ENCODE measurements around the gene FBXL7. TPM values are rescaled to one million over a fixed set of nuclear protein-coding genes. Genes with fewer than 3 reads are reported as not detected.

The FBXL7 gene
- total and polyA plus RNA-seq, 2 of the 8 experiments (the other 6 are each of a cell fraction or from before 2014, with no cell fraction given), result 17.7 to 17.8 TPM

GRCh38 chr5:15475367-15475766, 24.6 kb upstream of the FBXL7 start:
- Histone ChIP-seq H3K27ac (ENCODE audit: low read depth, low read length) (no peak overlapping the region), H2BK20ac (ENCODE audit: low read length) (no peak overlapping the region), H3K9ac (replicated peaks in 1 of 4; ENCODE audit: extremely low read depth in 1 of 4, low read depth in 3 of 4, low read length in 3 of 4) (no peak overlapping the region), H3K56ac (replicated peaks; ENCODE audit: insufficient read length, low read depth, low read length) (no peak overlapping the region), H4K5ac (ENCODE audit: insufficient read length, low read depth, low read length) (no peak overlapping the region), H3K18ac (ENCODE audit: extremely low read depth, low read length) (no peak overlapping the region), H3K9me3 (ENCODE audit: insufficient read depth in 2 of 2, low read depth in 1 of 2, low read length in 1 of 2) (no peaks in the 10 kb centered on the region), H4K20me1 (replicated peaks in 1 of 2; ENCODE audit: control insufficient read depth in 1 of 2, insufficient read depth in 2 of 2, low read length in 2 of 2) (no peaks in the 10 kb centered on the region), H2AFZ (ENCODE audit: low read length) (no peak overlapping the region), H4K91ac (replicated peaks; ENCODE audit: insufficient read length, low read length) (no peak overlapping the region), H3K14ac (ENCODE audit: insufficient read length) (no peak overlapping the region), H3K79me1 (ENCODE audit: low read depth, low read length) (no peaks in the 10 kb centered on the region), H3K4me2 (ENCODE audit: insufficient read depth in 1 of 2, low read depth in 2 of 2, low read length in 2 of 2) (no peak overlapping the region), H3K79me2 (ENCODE audit: control insufficient read depth in 1 of 2, insufficient read depth in 2 of 2, low read length in 2 of 2) (no peaks in the 10 kb centered on the region), H3K4me1 (replicated peaks in 1 of 4; ENCODE audit: control insufficient read depth in 3 of 4, insufficient read depth in 4 of 4, low read length in 3 of 4) (no peaks in the 10 kb centered on the region), H3K23ac (ENCODE audit: insufficient read length) (no peak overlapping the region), H2BK120ac (replicated peaks; ENCODE audit: low read depth, low read length) (no peak overlapping the region), H3K4ac (replicated peaks; ENCODE audit: insufficient read length, low read depth, low read length) (no peak overlapping the region), H3K27me3 (replicated peaks in 1 of 4; ENCODE audit: control insufficient read depth in 3 of 4, extremely low read depth in 1 of 4, insufficient read depth in 3 of 4, low read length in 3 of 4) (no peaks in the 10 kb centered on the region), H2BK5ac (ENCODE audit: low read depth, low read length) (no peak overlapping the region), H2BK15ac (ENCODE audit: low read length) (no peak overlapping the region), H3K36me3 (ENCODE audit: control insufficient read depth in 2 of 4, insufficient read depth in 4 of 4, low read length in 3 of 4) (no peaks in the 10 kb centered on the region), H4K8ac (ENCODE audit: extremely low read depth, insufficient read depth, low read length) (no peak overlapping the region), H3K4me3 (ENCODE audit: extremely low read depth in 1 of 4, insufficient read depth in 2 of 4, low read depth in 3 of 4, low read length in 4 of 4) (no peak overlapping the region), H2AK5ac (ENCODE audit: low read depth, low read length) (no peak overlapping the region), H3K23me2 (ENCODE audit: low read depth, low read length) (no peaks in the 10 kb centered on the region), H2BK12ac (ENCODE audit: low read depth, low read length) (no peak overlapping the region)
- DNase-seq (ENCODE audit: low read depth in 1 of 2, low spot score in 2 of 2), result no peak
- 91% methylated on average over 7 of the region's 7 CpGs; no CpG with 5 or more reads in 1 of the 2 experiments for WGBS, 2 experiments (ENCODE audit: extremely low coverage in 1 of 2, insufficient coverage in 1 of 2, insufficient read length in 1 of 2, insufficient replicate concordance in 2 of 2, low coverage in 1 of 2, low lambda C conversion rate in 2 of 2, missing lambda C conversion rate in 1 of 2)
- ChIA-PET POLR2A (ENCODE audit: partially characterized antibody) (no interaction called here), CTCF (ENCODE audit: partially characterized antibody) (no interaction called here)
- no peak for FAIRE-seq
- TF ChIP-seq POLR2AphosphoS5 (IDR thresholded peaks at IDR 0.05; ENCODE audit: low read depth, low read length) (no peak), CBX5 (IDR thresholded peaks at IDR 0.05; ENCODE audit: low read depth, low read length) (no peak), CBX8 (IDR thresholded peaks at IDR 0.05; ENCODE audit: borderline replicate concordance, low read depth, low read length) (no peak), NANOG (IDR thresholded peaks at IDR 0.05; ENCODE audit: insufficient read depth, low read depth, low read length, poor library complexity, severe bottlenecking) (no peak), JUND (IDR thresholded peaks at IDR 0.05; ENCODE audit: low read length) (no peak), BCL11A (IDR thresholded peaks at IDR 0.05; ENCODE audit: low read depth in 2 of 2, low read length in 2 of 2) (no peak), BRCA1 (IDR thresholded peaks at IDR 0.05; ENCODE audit: low read depth, low read length) (no peak), SP1 (IDR thresholded peaks at IDR 0.05; ENCODE audit: low read depth, low read length) (no peak), RXRA (IDR thresholded peaks at IDR 0.05; ENCODE audit: insufficient read depth, low read depth, low read length) (no peak), CREB1 (IDR thresholded peaks at IDR 0.05) (no peak), TAF7 (optimal IDR thresholded peaks at IDR 0.05; ENCODE audit: borderline replicate concordance, low read depth, low read length) (no peak), EP300 (IDR thresholded peaks at IDR 0.05; ENCODE audit: borderline replicate concordance in 1 of 2, low read depth in 2 of 2, low read length in 2 of 2) (no peak), POLR2A (IDR thresholded peaks at IDR 0.05; ENCODE audit: control extremely low read depth in 1 of 2, low read depth in 2 of 2, low read length in 2 of 2) (no peak), HDAC6 (IDR thresholded peaks at IDR 0.05; ENCODE audit: low read depth, low read length) (no peak), ASH2L (IDR thresholded peaks at IDR 0.05; ENCODE audit: low read length) (no peak), CHD2 (IDR thresholded peaks at IDR 0.05; ENCODE audit: low read length) (no peak), KDM5A (IDR thresholded peaks at IDR 0.05; ENCODE audit: low read length) (no peak)

Data from H1 (cell line).